ENCODE results near the gene PARN.

GRCh38 chr16:14407786-14408399, 222.2 kb downstream of the PARN start:
- TF ChIP-seq POLR2A (IDR thresholded peaks at IDR 0.05; ENCODE audit: low read depth, low read length): no peak
- TF ChIP-seq POLR2AphosphoS5 (IDR thresholded peaks at IDR 0.05; ENCODE audit: low read depth, low read length): no peak
- no peak for TF ChIP-seq TAF1 (IDR thresholded peaks at IDR 0.05; ENCODE audit: low read depth, low read length)
- TF ChIP-seq POU2F2 (IDR thresholded peaks at IDR 0.05; ENCODE audit: low read depth, low read length): no peak
